Measurements from ENCODE around the gene C22orf39. TPM values are rescaled to one million over a fixed set of nuclear protein-coding genes. Genes with fewer than 3 reads are reported as not detected.

C22orf39 gene
- total RNA-seq, 2 experiments from 2014 or later: 52.1 to 64.8 TPM

DNA sequence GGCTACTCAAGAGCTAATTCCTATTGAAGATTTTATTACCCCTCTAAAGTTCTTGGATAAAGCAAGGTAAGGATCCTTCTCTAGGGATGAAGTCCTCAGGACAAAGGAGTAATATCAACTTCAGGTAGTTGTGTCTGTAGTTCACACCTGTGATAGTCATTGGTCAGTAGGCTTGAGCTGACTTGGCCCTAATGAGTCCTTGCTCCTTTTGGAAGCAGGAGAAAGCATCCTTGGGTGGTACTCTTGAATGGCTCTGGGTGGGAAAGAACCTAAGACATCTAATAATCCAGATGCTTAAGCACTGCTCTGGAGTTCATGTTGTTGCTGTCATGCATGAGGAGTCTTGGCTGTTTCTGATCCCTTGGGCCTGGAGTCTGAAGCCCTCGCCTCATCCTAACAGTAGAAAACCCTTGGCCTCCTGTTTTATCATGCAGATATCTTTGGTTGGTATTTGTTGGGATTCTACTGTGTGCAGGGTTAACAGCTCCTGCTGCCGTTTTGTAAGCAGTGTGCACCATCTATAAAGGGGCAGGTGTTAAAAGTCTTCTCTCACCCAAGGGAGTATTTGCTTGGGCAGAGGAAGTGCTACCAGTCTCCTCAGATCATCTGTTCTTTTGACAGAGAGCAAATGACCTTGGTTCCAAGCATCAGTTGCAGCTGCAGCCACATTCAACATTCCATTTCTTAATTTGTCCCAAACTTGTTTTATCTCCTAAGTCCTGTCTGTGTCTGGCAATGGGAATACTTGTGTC lies 12.5 kb downstream of the C22orf39 start:
- H2AFZ ChIP-seq (ENCODE audit: low read length): no peak overlapping the region
- no peak for TF ChIP-seq EZH2phosphoT487 (IDR thresholded peaks at IDR 0.05; ENCODE audit: borderline replicate concordance, low read depth, low read length)
- TF ChIP-seq, protein P1, sequence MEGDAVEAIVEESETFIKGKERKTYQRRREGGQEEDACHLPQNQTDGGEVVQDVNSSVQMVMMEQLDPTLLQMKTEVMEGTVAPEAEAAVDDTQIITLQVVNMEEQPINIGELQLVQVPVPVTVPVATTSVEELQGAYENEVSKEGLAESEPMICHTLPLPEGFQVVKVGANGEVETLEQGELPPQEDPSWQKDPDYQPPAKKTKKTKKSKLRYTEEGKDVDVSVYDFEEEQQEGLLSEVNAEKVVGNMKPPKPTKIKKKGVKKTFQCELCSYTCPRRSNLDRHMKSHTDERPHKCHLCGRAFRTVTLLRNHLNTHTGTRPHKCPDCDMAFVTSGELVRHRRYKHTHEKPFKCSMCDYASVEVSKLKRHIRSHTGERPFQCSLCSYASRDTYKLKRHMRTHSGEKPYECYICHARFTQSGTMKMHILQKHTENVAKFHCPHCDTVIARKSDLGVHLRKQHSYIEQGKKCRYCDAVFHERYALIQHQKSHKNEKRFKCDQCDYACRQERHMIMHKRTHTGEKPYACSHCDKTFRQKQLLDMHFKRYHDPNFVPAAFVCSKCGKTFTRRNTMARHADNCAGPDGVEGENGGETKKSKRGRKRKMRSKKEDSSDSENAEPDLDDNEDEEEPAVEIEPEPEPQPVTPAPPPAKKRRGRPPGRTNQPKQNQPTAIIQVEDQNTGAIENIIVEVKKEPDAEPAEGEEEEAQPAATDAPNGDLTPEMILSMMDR (conservative IDR thresholded peaks at IDR 0.05; ENCODE audit: low read length): no peak
- ChIA-PET CTCF (ENCODE audit: unreplicated experiment) (no interaction called here), POLR2A (interaction anchor here (1.0 to 1.5 kb wide), 2 partner anchors 10 to 17 kb away, joined by 3 to 4 read pairs; no protein-coding TSS in a partner anchor)
- H3K4me2 ChIP-seq (ENCODE audit: low read length): peak overlapping the region; percentile 17; the same call in 1 of the 2 replicates
- peak; percentile 44 for DNase-seq (ENCODE audit: low spot score)
- peaks cover 52% of the 10 kb centered on the region; the same call in 1 of the 2 replicates for H3K36me3 ChIP-seq (ENCODE audit: insufficient read depth, low read length)
- H3K79me2 ChIP-seq (ENCODE audit: insufficient read depth, low read depth, low read length): peaks cover 23% of the 10 kb centered on the region
- H3K27ac ChIP-seq (ENCODE audit: low read depth, low read length, poor library complexity, severe bottlenecking): peak overlapping the region; percentile 48
- H4K20me1 ChIP-seq (ENCODE audit: insufficient read depth, low read length): peaks cover 12% of the 10 kb centered on the region
- no peaks in the 10 kb centered on the region for H3K9me3 ChIP-seq (ENCODE audit: low read length)
- BruUV-seq (replicated peaks): no TSS peak
- no peaks in the 10 kb centered on the region for H3K9me2 ChIP-seq (ENCODE audit: insufficient read depth, low read length)
- H3K4me3 ChIP-seq (ENCODE audit: low read depth, low read length, poor library complexity, severe bottlenecking): no peak overlapping the region
- H3K4me1 ChIP-seq (ENCODE audit: insufficient read depth, low read length, poor library complexity, severe bottlenecking): peaks cover 28% of the 10 kb centered on the region
- intact Hi-C loops (cut with micrococcal nuclease; ENCODE audit: unreplicated experiment): loop anchor here (5.0 to 10.0 kb wide), 4 partner anchors 133 to 318 kb away; partner anchors contain the start of genes ESS2 and SLC25A1

DNA sequence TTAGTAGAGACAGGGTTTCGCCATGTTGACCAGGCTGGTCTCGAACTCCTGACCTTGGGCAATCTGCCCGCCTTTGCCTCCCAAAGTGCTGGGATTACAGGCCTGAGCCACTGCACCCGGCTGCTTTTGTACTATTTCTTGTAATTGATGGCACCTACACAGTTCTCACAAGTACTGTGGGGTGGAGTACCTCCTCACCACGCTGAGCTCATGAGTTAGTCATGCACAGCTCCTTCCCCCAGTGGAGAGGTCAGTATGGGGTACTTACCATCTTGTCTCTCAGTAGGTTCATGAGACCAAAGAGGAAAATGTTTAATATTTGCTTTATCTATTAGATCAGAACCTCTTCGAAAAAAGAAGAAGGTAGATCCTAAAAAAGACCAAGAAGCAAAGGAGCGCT lies 13.1 kb downstream of the C22orf39 start:
- Histone ChIP-seq H3K4me3 (ENCODE audit: low read depth, low read length, poor library complexity, severe bottlenecking) (no peak overlapping the region), H4K20me1 (ENCODE audit: insufficient read depth, low read length) (peaks cover 18% of the 10 kb centered on the region), H2AFZ (ENCODE audit: low read length) (no peak overlapping the region), H3K36me3 (ENCODE audit: insufficient read depth, low read length) (peaks cover 55% of the 10 kb centered on the region; the same call in 1 of the 2 replicates), H3K79me2 (ENCODE audit: insufficient read depth, low read depth, low read length) (peaks cover 25% of the 10 kb centered on the region), H3K9me2 (ENCODE audit: insufficient read depth, low read length) (no peaks in the 10 kb centered on the region), H3K4me1 (ENCODE audit: insufficient read depth, low read length, poor library complexity, severe bottlenecking) (peaks cover 34% of the 10 kb centered on the region), H3K27ac (ENCODE audit: low read depth, low read length, poor library complexity, severe bottlenecking) (peak overlapping the region; percentile 48), H3K9me3 (ENCODE audit: low read length) (no peaks in the 10 kb centered on the region), H3K4me2 (ENCODE audit: low read length) (peak overlapping the region; percentile 17; the same call in 1 of the 2 replicates)
- ChIA-PET POLR2A (interaction anchor here (0.6 to 1.5 kb wide), 3 partner anchors 11 to 22 kb away, joined by 3 to 4 read pairs (median 3); no protein-coding TSS in a partner anchor), CTCF (ENCODE audit: unreplicated experiment) (no interaction called here)
- DNase-seq (ENCODE audit: low spot score): peak; percentile 27
- TF ChIP-seq EZH2phosphoT487 (IDR thresholded peaks at IDR 0.05; ENCODE audit: borderline replicate concordance, low read depth, low read length): no peak
- TF ChIP-seq, protein P1 (conservative IDR thresholded peaks at IDR 0.05; ENCODE audit: low read length): no peak
- intact Hi-C loops (cut with micrococcal nuclease; ENCODE audit: unreplicated experiment): loop anchor here (5.0 to 10.0 kb wide), 4 partner anchors 132 to 317 kb away; partner anchors contain the start of genes ESS2 and SLC25A1
- no TSS peak for BruUV-seq (replicated peaks)

All from OCI-LY7 (cell line).